Common myeloid progenitor, CD34-positive (primary cell): Measurements from ENCODE around the gene SUDS3. TPM values are rescaled to one million over a fixed set of nuclear protein-coding genes. Genes with fewer than 3 reads are reported as not detected.

Experiments used
- CTCF ChIA-PET: fragments of 350-600 bp; sonication (Branson Sonifier 250); formaldehyde crosslinking; loops from one replicate; lab custom pipeline; 2021; ENCODE audit warnings: antibody characterized with exemption; lab: Charles Lee
- POLR2A ChIA-PET: fragments of 350-600 bp; sonication (Branson Sonifier 250); formaldehyde crosslinking; loops from one replicate; lab custom pipeline; 2021; ENCODE audit warnings: antibody characterized with exemption; lab: Charles Lee
- DNase-seq, 3 donors: peaks; one replicate each; pipeline versions ENCODE4 v3.0.0 to v3.0.0-alpha.2; 2013
- H3K27ac ChIP-seq, 2 experiments: 1 replicate in 1 of 2; 2 replicates in 1 of 2; pipeline ENCODE4 v1.7.0; 2013; ENCODE audit warnings: inconsistent platforms in 2 of 2, low read length in 2 of 2, mild to moderate bottlenecking in 2 of 2, low read depth in 1 of 2, moderate library complexity in 1 of 2; ENCODE audit not compliant: severe bottlenecking in 2 of 2, insufficient read depth in 1 of 2, poor library complexity in 1 of 2
- H3K27me3 ChIP-seq, 5 experiments: replicated peaks in 2 of 5; 1 replicate in 3 of 5; 2 replicates in 2 of 5; pipeline versions ENCODE4 v1.6.1 to v1.7.0; 2013; ENCODE audit warnings: low read length in 4 of 5, mild to moderate bottlenecking in 2 of 5, moderate library complexity in 2 of 5, inconsistent platforms in 1 of 5; ENCODE audit not compliant: insufficient read depth in 5 of 5, control insufficient read depth in 4 of 5
- H3K36me3 ChIP-seq, 4 experiments: 1 replicate in 2 of 4; 2 replicates in 2 of 4; pipeline versions ENCODE4 v1.6.1 to v1.7.0; 2013; ENCODE audit warnings: low read length in 3 of 4, control low read depth in 1 of 4, mild to moderate bottlenecking in 1 of 4; ENCODE audit not compliant: control insufficient read depth in 4 of 4, insufficient read depth in 4 of 4
- H3K4me1 ChIP-seq, 4 experiments: 1 replicate in 3 of 4; 2 replicates in 1 of 4; pipeline versions ENCODE4 v1.6.1 to v1.7.1; 2013; ENCODE audit warnings: low read length in 3 of 4, mild to moderate bottlenecking in 3 of 4, control low read depth in 1 of 4, inconsistent platforms in 1 of 4, moderate library complexity in 1 of 4; ENCODE audit not compliant: control insufficient read depth in 4 of 4, insufficient read depth in 4 of 4; ENCODE audit errors: control extremely low read depth in 1 of 4
- H3K4me3 ChIP-seq, 7 experiments: 1 replicate in 4 of 7; 2 replicates in 3 of 7; pipeline versions ENCODE4 v1.5.1 to v1.7.0; 2013; ENCODE audit warnings: mild to moderate bottlenecking in 7 of 7, low read length in 6 of 7, moderate library complexity in 6 of 7, inconsistent platforms in 2 of 7, low read depth in 2 of 7, control low read depth in 1 of 7; ENCODE audit not compliant: insufficient read depth in 4 of 7, control insufficient read depth in 1 of 7; ENCODE audit errors: extremely low read depth in 1 of 7
- H3K9me3 ChIP-seq, 5 experiments: 1 replicate in 4 of 5; 2 replicates in 1 of 5; pipeline versions ENCODE4 v1.6.1 to v1.7.1; 2013; ENCODE audit warnings: low read length in 4 of 5, mild to moderate bottlenecking in 2 of 5, inconsistent platforms in 1 of 5, low read depth in 1 of 5, moderate library complexity in 1 of 5; ENCODE audit not compliant: control insufficient read depth in 4 of 5, insufficient read depth in 2 of 5; ENCODE audit errors: control extremely low read depth in 1 of 5
- WGBS: methylation state at CpG from one replicate; pipeline ENCODE4 v1.1.5; 2013; ENCODE audit not compliant: insufficient coverage; 5-methylcytosine and 5-hydroxymethylcytosine counted together
- polyA plus RNA-seq: library from polyadenylated mRNA; unstranded; fragments of 120-200 nt; gene quantifications from one replicate; pipeline ENCODE4 v1.2.1, GENCODE V29; 2013

SUDS3 gene
- polyA plus RNA-seq: 17.8 TPM

GRCh38 chr12:118376089-118377020 lies at the start of gene SUDS3:
SUDS3 (plus strand) TSS chr12:118376555; CDS start chr12:118376692, 137 bp downstream.
- DNase-seq: peak; percentile 86 to 92 (median 87)
- WGBS: under 1% methylated on average over 64 of the region's 102 CpGs

GRCh38 chr12:118326991-118327390 lies 49.4 kb upstream of the SUDS3 start:
- CTCF ChIA-PET: interaction anchor here (0.9 kb wide), 1 partner anchor 18 kb away, joined by 4 read pairs; no protein-coding TSS in a partner anchor
- Histone ChIP-seq H3K9me3 (no peaks in the 10 kb centered on the region), H3K27me3 (no peaks in the 10 kb centered on the region), H3K27ac (peak overlapping the region in 1 of 2 experiments; percentile 73), H3K4me1 (peaks cover 23 to 68% (median 48%) of the 10 kb centered on the region in 4 experiments), H3K36me3 (peaks cover 0 to 6% (median 0%) of the 10 kb centered on the region in 4 experiments), H3K4me3 (peak overlapping the region in 2 of 7 experiments; percentile 23 to 25)
- POLR2A ChIA-PET: no interaction called here
- no peak for DNase-seq

More at GRCh38 chr12:118376089-118377020, at the start of gene SUDS3:
- Histone ChIP-seq H3K27me3 (no peaks in the 10 kb centered on the region), H3K4me3 (peak within 1 kb of the TSS; percentile 77 to 98 (median 88)), H3K36me3 (peaks cover 4 to 17% (median 14%) of the 10 kb centered on the region in 4 experiments), H3K27ac (peak within 1 kb of the TSS; percentile 92 to 95), H3K4me1 (peaks cover 29 to 41% (median 33%) of the 10 kb centered on the region in 4 experiments), H3K9me3 (no peaks in the 10 kb centered on the region)
- CTCF ChIA-PET: interaction anchor here (0.7 to 7.2 kb wide), 44 partner anchors 8 to 312 kb away, joined by 3 to 135 read pairs (median 5); no protein-coding TSS in a partner anchor
- POLR2A ChIA-PET: interaction anchor here (0.7 to 1.6 kb wide), 6 partner anchors 19 to 240 kb away, joined by 3 to 11 read pairs (median 4); partner anchors contain the start of gene PEBP1

- no peak for DNase-seq
- peaks cover 0 to 6% (median 0%) of the 10 kb centered on the region in 4 experiments for H3K36me3 ChIP-seq
- no peaks in the 10 kb centered on the region for H3K9me3 ChIP-seq
- peak overlapping the region in 1 of 2 experiments; percentile 73 for H3K27ac ChIP-seq
- ChIA-PET CTCF (interaction anchor here (0.9 to 1.3 kb wide), 4 partner anchors 8 to 50 kb away, joined by 3 to 4 read pairs (median 4); partner anchors contain the start of gene SUDS3), POLR2A (no interaction called here)
- H3K27me3 ChIP-seq: no peaks in the 10 kb centered on the region
- peaks cover 24 to 72% (median 51%) of the 10 kb centered on the region in 4 experiments for H3K4me1 ChIP-seq
- no peak overlapping the region for H3K4me3 ChIP-seq
These were observed 49.0 kb upstream of the SUDS3 start for GRCh38 chr12:118327391-118327790.

GRCh38 chr12:118328486-118329330 lies 47.6 kb upstream of the SUDS3 start:
- CTCF ChIA-PET: interaction anchor here (0.6 to 4.2 kb wide), 7 partner anchors 9 to 49 kb away, joined by 3 to 23 read pairs (median 4); partner anchors contain the start of genes SUDS3 and TAOK3
- DNase-seq: peak in 2 of 3 donors; percentile 72 to 82

GRCh38 chr12:118330421-118331018 lies 45.8 kb upstream of the SUDS3 start:
- Histone ChIP-seq H3K27ac (peak overlapping the region; percentile 80 to 88), H3K27me3 (no peaks in the 10 kb centered on the region), H3K36me3 (peaks cover 0 to 9% (median 3%) of the 10 kb centered on the region in 4 experiments), H3K4me3 (peak overlapping the region in 2 of 7 experiments; percentile 50 to 55), H3K4me1 (peaks cover 21 to 81% (median 65%) of the 10 kb centered on the region in 4 experiments), H3K9me3 (no peaks in the 10 kb centered on the region)
- 0% methylated on average over 2 of the region's 3 CpGs for WGBS
- DNase-seq: peak; percentile 93 to 99 (median 98)
- CTCF ChIA-PET: interaction anchor here (0.8 to 4.2 kb wide), 9 partner anchors 10 to 44 kb away, joined by 3 to 23 read pairs (median 5); partner anchors contain the start of genes SUDS3 and TAOK3
- POLR2A ChIA-PET: interaction anchor here (0.6 to 1.2 kb wide), 7 partner anchors 9 to 42 kb away, joined by 3 to 8 read pairs (median 4); partner anchors contain the start of gene TAOK3

More at GRCh38 chr12:118328486-118329330, 47.6 kb upstream of the SUDS3 start:
- peak overlapping the region; percentile 21 to 73 for H3K27ac ChIP-seq
- H3K4me3 ChIP-seq: peak overlapping the region in 5 of 7 experiments; percentile 16 to 39 (median 28)
- 88% methylated on average over 1 of the region's 3 CpGs for WGBS
- H3K9me3 ChIP-seq: no peaks in the 10 kb centered on the region
- H3K4me1 ChIP-seq: peaks cover 26 to 80% (median 62%) of the 10 kb centered on the region in 4 experiments
- peaks cover 0 to 6% (median 0%) of the 10 kb centered on the region in 4 experiments for H3K36me3 ChIP-seq
- no peaks in the 10 kb centered on the region for H3K27me3 ChIP-seq
- POLR2A ChIA-PET: no interaction called here

GRCh38 chr12:118332511-118332910 lies 43.8 kb upstream of the SUDS3 start:
- Histone ChIP-seq H3K27me3 (no peaks in the 10 kb centered on the region), H3K36me3 (peaks cover 0 to 6% (median 3%) of the 10 kb centered on the region in 4 experiments), H3K4me3 (peak overlapping the region in 2 of 7 experiments; percentile 27 to 28), H3K4me1 (peaks cover 21 to 76% (median 52%) of the 10 kb centered on the region in 4 experiments), H3K9me3 (no peaks in the 10 kb centered on the region), H3K27ac (peak overlapping the region; percentile 80 to 88)
- ChIA-PET CTCF (interaction anchor here (0.9 to 4.2 kb wide), 4 partner anchors 14 to 42 kb away, joined by 3 to 23 read pairs (median 12); partner anchors contain the start of genes SUDS3 and TAOK3), POLR2A (interaction anchor here (0.6 kb wide), 1 partner anchor 25 kb away, joined by 3 read pairs; no protein-coding TSS in a partner anchor)
- peak in 2 of 3 donors; percentile 65 to 67 for DNase-seq
- no CpG with 5 or more reads among the region's 4 CpGs for WGBS
